ENCODE measurements around the gene HRH3.

Gene HRH3

GRCh38 chr20:62266851-62267250 lies 46.8 kb upstream of the HRH3 start:
- no peak for TF ChIP-seq EGR1 (IDR thresholded peaks at IDR 0.05)
- TF ChIP-seq REST (IDR thresholded peaks at IDR 0.05; ENCODE audit: low read depth), result no peak
- TF ChIP-seq CEBPB (IDR thresholded peaks at IDR 0.05), result no peak
- no peak for TF ChIP-seq USF1 (IDR thresholded peaks at IDR 0.05)
- TF ChIP-seq NFIC (IDR thresholded peaks at IDR 0.05), result no peak
- TF ChIP-seq EP300 (IDR thresholded peaks at IDR 0.05; ENCODE audit: borderline replicate concordance), result no peak
- no peak for TF ChIP-seq FOXM1 (IDR thresholded peaks at IDR 0.05; ENCODE audit: borderline replicate concordance, low read depth)
- TF ChIP-seq CREB1 (IDR thresholded peaks at IDR 0.05; ENCODE audit: low read depth), result no peak
- TF ChIP-seq MAX (IDR thresholded peaks at IDR 0.05), result no peak
- TF ChIP-seq RAD21 (IDR thresholded peaks at IDR 0.05; ENCODE audit: low read depth), result no peak
- no peak for TF ChIP-seq ZBTB7A (IDR thresholded peaks at IDR 0.05; ENCODE audit: low read depth)
- no peak for TF ChIP-seq YY1 (IDR thresholded peaks at IDR 0.05; ENCODE audit: low read depth)
- no peak for TF ChIP-seq TAF1 (IDR thresholded peaks at IDR 0.05; ENCODE audit: low read depth)
- no peak for TF ChIP-seq TCF12 (IDR thresholded peaks at IDR 0.05; ENCODE audit: low read depth)
- no peak for TF ChIP-seq TEAD4 (IDR thresholded peaks at IDR 0.05)

- TF ChIP-seq YY1 (IDR thresholded peaks at IDR 0.05; ENCODE audit: low read depth), result no peak
Measured at GRCh38 chr20:62266340-62266739, 46.3 kb upstream of the HRH3 start.

GRCh38 chr20:62265365-62265764 lies 45.3 kb upstream of the HRH3 start:
- TF ChIP-seq TAF1 (IDR thresholded peaks at IDR 0.05; ENCODE audit: low read depth), result no peak
- no peak for TF ChIP-seq FOXM1 (IDR thresholded peaks at IDR 0.05; ENCODE audit: borderline replicate concordance, low read depth)
- no peak for TF ChIP-seq EP300 (IDR thresholded peaks at IDR 0.05; ENCODE audit: borderline replicate concordance)
- no peak for TF ChIP-seq TCF12 (IDR thresholded peaks at IDR 0.05; ENCODE audit: low read depth)
- TF ChIP-seq CEBPB (IDR thresholded peaks at IDR 0.05), result no peak
- TF ChIP-seq CREB1 (IDR thresholded peaks at IDR 0.05; ENCODE audit: low read depth), result no peak
- no peak for TF ChIP-seq MAX (IDR thresholded peaks at IDR 0.05)
- TF ChIP-seq NFIC (IDR thresholded peaks at IDR 0.05), result no peak
- no peak for TF ChIP-seq TEAD4 (IDR thresholded peaks at IDR 0.05)
- no peak for TF ChIP-seq RAD21 (IDR thresholded peaks at IDR 0.05; ENCODE audit: low read depth)
- TF ChIP-seq ZBTB7A (IDR thresholded peaks at IDR 0.05; ENCODE audit: low read depth), result no peak
- TF ChIP-seq YY1 (IDR thresholded peaks at IDR 0.05; ENCODE audit: low read depth), result no peak
- no peak for TF ChIP-seq USF1 (IDR thresholded peaks at IDR 0.05)
- no peak for TF ChIP-seq EGR1 (IDR thresholded peaks at IDR 0.05)

GRCh38 chr20:62263396-62263795 lies 43.3 kb upstream of the HRH3 start:
- TF ChIP-seq MAX (IDR thresholded peaks at IDR 0.05), result no peak
- no peak for TF ChIP-seq EP300 (IDR thresholded peaks at IDR 0.05; ENCODE audit: borderline replicate concordance)
- no peak for TF ChIP-seq REST (IDR thresholded peaks at IDR 0.05; ENCODE audit: low read depth)
- no peak for TF ChIP-seq YY1 (IDR thresholded peaks at IDR 0.05; ENCODE audit: low read depth)
- TF ChIP-seq CREB1 (IDR thresholded peaks at IDR 0.05; ENCODE audit: low read depth), result no peak
- TF ChIP-seq TEAD4 (IDR thresholded peaks at IDR 0.05), result no peak
- no peak for TF ChIP-seq USF1 (IDR thresholded peaks at IDR 0.05)
- no peak for TF ChIP-seq RAD21 (IDR thresholded peaks at IDR 0.05; ENCODE audit: low read depth)
- no peak for TF ChIP-seq ZBTB7A (IDR thresholded peaks at IDR 0.05; ENCODE audit: low read depth)
- TF ChIP-seq NFIC (IDR thresholded peaks at IDR 0.05), result no peak
- no peak for TF ChIP-seq TAF1 (IDR thresholded peaks at IDR 0.05; ENCODE audit: low read depth)
- TF ChIP-seq EGR1 (IDR thresholded peaks at IDR 0.05), result no peak
- TF ChIP-seq CEBPB (IDR thresholded peaks at IDR 0.05), result no peak
- no peak for TF ChIP-seq TCF12 (IDR thresholded peaks at IDR 0.05; ENCODE audit: low read depth)
- TF ChIP-seq FOXM1 (IDR thresholded peaks at IDR 0.05; ENCODE audit: borderline replicate concordance, low read depth), result no peak

GRCh38 chr20:62262064-62262463 lies 42.0 kb upstream of the HRH3 start:
- TF ChIP-seq MAX (IDR thresholded peaks at IDR 0.05), result no peak
- TF ChIP-seq TCF12 (IDR thresholded peaks at IDR 0.05; ENCODE audit: low read depth), result no peak
- no peak for TF ChIP-seq RAD21 (IDR thresholded peaks at IDR 0.05; ENCODE audit: low read depth)
- TF ChIP-seq CEBPB (IDR thresholded peaks at IDR 0.05), result no peak
- no peak for TF ChIP-seq REST (IDR thresholded peaks at IDR 0.05; ENCODE audit: low read depth)

All from Ishikawa (cell line).